Ramos (cell line): ENCODE measurements around the gene ELK4.

Experiments
- in situ Hi-C: fragments of 300-500 bp; cut with MboI; formaldehyde crosslinking; loops from one replicate; pipeline ENCODE4 v1.14.3; 2022; ENCODE audit warnings: low sequenced_read_pairs; ENCODE audit not compliant: unreplicated experiment

The ELK4 gene

DNA sequence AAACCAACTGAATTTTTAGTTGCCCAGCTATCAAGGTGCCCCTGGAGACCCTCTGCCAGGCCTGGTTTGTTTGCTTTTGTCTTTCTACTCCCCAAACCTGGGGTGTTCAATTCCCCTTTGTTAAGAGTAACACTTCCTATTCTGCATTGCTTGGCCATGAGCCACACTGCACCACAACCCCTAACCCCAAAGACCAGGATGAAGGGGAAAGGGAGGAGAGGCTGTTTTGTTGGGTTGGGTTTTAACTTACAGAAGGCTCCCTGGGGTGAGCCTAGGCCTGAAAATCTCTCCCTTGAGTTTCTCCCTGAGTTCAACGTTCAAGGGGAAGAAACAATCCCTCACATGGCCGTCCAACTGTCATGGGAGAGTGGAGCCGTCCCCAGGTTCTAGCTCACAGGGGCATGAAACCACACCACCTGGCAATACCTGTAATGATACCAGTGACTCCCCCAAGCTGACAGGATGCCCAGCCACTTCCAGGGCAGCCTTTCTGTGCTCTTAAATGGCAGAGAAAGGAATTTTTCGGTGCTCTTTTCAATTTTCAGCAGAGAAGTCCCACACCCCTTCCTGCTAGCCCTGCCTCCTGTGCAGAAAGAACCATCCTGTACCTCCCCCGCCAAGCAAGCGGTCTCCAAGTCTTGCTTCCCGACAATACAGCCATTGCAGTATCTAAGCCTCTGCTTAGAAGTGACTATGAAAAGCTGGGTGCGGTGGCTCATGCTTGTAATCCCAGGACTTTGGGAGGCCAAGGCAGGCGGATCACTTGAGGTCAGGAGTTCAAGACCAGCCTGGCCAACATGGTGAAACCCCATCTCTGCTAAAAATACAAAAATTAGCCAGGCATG is 33.6 kb upstream of the ELK4 start:
- in situ Hi-C loops: no loop called here

GRCh38 chr1:205664399-205665017 is 32.7 kb upstream of the ELK4 start:
- in situ Hi-C loops: loop anchor here (5.0 kb wide), 2 partner anchors 43 to 318 kb away; no protein-coding TSS in a partner anchor

DNA sequence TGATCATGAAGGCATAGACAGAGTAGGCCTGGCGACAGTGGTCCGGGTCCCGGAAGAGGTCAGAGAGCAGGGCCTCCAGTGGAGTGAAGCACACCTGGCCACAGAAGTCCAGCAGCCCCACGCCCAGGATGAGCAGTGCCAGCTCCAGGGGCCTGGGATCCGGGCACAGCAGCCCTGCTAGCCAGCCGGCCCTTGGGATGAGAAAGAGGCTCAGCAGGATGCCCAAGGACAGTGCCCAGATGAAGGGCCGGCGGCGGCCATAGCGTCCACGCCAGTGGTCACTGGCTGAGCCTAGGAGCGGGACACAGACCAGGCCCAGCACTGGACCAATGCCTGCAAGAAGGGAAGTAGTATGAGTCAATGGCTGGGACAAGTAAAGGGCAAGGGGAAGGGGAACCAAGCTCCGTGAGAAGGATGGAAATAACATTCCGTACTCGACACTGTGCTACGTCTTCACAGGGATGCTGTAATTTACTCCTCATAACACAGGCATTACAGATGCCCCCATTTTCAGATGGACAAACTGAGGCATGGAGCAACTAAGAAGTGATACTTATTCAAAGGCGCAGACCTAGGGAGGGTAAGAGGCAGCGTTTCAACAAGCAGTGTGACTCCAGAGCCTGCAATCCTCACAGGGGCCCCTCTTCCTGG is 31.6 kb upstream of the ELK4 start:
- in situ Hi-C loops: loop anchor here (5.0 kb wide), 2 partner anchors 44 to 319 kb away; no protein-coding TSS in a partner anchor

- in situ Hi-C loops: loop anchor here (5.0 kb wide), 2 partner anchors 45 to 320 kb away; no protein-coding TSS in a partner anchor
Observed at GRCh38 chr1:205662791-205663190, 31.0 kb upstream of the ELK4 start.

GRCh38 chr1:205662135-205662738 is 30.4 kb upstream of the ELK4 start:
- in situ Hi-C loops: loop anchor here (5.0 kb wide), 2 partner anchors 45 to 320 kb away; no protein-coding TSS in a partner anchor

GRCh38 chr1:205661429-205662134 is 29.8 kb upstream of the ELK4 start:
- in situ Hi-C loops: loop anchor here (5.0 kb wide), 2 partner anchors 46 to 321 kb away; no protein-coding TSS in a partner anchor

GRCh38 chr1:205660361-205660760 is 28.6 kb upstream of the ELK4 start:
- in situ Hi-C loops: loop anchor here (5.0 kb wide), 2 partner anchors 47 to 322 kb away; no protein-coding TSS in a partner anchor

DNA sequence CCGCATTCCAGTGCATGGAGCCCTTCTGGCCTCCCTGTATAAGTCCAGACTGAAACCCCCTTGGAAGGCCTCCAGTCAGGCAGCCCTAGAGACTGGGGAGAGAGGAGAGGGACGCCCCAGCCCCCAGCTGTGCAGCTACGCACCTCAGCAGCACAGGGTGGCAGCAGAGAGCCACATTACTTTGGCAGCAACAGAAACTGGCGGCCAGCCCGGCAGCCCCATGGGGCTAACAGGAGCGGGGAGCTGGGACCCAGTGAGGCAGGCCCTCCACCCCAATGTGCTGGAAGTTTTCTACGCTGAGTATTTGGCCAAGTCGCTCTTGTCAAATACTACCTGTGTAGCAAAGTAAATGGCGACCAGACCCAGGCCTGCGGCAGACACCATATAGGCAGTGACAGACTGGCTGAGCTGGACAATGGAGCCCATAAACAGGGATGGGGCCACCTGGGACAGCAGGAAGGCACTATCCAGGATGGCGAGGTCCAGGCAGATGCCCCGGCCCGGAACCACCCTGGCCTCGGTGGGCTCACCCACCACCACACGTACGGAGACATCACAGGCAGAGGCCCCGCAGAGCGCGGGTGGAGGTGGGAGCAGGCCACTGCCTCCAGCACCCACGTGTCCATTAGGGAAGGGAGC is 27.3 kb upstream of the ELK4 start:
- in situ Hi-C loops: loop anchor here (5.0 kb wide), 1 partner anchor 122 kb away; no protein-coding TSS in a partner anchor

DNA sequence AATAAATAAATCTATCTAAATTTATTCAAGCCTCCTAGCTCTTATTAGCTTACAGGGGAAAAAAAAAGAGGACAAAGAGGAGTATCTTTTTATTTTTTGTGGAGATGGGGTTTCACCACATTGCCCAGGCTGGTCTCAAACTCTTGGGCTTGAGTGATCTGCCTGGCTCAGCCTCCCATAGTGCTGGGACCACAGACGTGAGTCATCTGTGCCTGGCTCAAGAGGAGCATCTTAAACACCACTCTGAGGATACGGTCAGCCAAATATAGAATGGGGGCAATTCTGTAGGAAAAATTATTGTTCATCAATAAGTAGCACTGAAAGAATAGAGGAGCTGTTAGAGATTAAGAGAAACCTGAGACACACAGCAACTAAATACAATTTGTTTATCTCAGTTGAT is 24.4 kb upstream of the ELK4 start:
- in situ Hi-C loops: loop anchor here (5.0 kb wide), 1 partner anchor 119 kb away; no protein-coding TSS in a partner anchor

DNA sequence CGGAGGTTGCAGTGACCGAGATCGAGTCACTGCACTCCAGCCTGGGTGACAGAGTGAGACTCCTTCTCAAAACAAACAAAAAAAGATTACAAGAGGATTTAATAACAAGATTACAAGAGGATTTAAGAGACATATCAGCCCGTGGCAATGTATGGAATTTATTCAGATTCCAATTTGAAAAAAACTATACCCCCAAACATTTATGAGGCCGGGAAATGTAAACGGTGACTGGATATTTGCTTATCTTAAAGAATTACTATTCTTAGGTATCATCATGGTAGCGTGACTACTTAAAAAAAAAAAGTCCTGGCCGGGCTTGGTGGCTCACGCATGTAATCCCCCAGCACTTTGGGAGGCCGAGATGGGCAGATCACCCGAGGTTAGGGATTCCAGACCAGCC is 21.2 kb upstream of the ELK4 start:
- in situ Hi-C loops: no loop called here

GRCh38 chr1:205650241-205650640 is 18.4 kb upstream of the ELK4 start:
- in situ Hi-C loops: no loop called here

GRCh38 chr1:205645519-205645918 is 13.7 kb upstream of the ELK4 start:
- in situ Hi-C loops: no loop called here

DNA sequence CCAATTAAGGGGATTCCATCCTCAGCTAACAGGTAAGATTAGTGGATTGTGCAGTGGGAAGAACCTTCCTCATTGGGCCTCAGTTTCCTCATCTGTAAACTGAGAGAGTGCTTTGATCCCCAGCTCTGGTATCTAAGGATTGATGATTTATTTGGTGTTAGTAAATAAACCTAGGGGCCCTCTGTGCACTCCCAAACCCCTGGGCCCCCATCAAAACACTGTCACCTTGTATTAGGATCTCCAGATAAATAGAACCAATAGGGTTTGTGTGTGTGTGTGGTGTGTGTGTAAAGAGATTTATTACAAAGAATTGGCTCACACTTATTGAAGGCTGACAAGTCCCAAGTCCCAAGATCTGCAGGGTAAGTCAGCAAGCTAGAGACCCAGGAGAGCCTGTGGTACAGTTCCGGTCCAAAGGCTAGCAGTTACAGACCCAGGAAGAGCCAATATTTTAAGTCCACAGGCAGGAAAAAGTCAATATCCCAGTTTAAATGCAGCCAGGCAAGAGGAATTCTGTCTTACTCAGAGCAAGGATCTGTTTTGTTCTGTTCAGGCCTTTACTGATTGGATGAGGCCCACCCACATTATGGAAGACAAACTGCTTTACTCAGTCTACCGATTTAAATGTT is 11.0 kb upstream of the ELK4 start:
- in situ Hi-C loops: no loop called here

- in situ Hi-C loops: loop anchor here (5.0 kb wide), 1 partner anchor 52 kb away; no protein-coding TSS in a partner anchor
Observed at GRCh38 chr1:205639567-205639966, 7.8 kb upstream of the ELK4 start.

- in situ Hi-C loops: loop anchor here (5.0 kb wide), 1 partner anchor 51 kb away; no protein-coding TSS in a partner anchor
Observed at GRCh38 chr1:205637854-205638468, 6.2 kb upstream of the ELK4 start.

DNA sequence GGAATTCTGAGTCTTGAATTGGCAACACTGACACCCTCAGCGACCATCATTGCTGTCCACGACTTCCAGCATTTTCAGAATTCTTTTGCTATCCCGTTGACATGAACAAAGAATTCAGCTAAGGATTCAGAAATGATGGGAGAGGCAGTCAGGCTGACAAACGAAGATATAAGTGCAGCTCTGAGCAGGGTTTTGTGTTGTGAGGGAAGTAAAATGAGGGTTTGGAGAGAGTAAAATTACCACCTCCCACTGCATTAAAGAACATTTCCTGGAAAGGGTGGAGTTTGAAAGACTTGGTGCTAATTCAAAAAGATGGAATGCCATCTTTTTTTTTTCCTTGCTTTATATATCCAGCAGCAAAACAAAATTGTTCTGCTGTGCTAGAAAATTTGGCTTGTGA is 4.9 kb upstream of the ELK4 start:
- in situ Hi-C loops: loop anchor here (5.0 kb wide), 1 partner anchor 49 kb away; no protein-coding TSS in a partner anchor

DNA sequence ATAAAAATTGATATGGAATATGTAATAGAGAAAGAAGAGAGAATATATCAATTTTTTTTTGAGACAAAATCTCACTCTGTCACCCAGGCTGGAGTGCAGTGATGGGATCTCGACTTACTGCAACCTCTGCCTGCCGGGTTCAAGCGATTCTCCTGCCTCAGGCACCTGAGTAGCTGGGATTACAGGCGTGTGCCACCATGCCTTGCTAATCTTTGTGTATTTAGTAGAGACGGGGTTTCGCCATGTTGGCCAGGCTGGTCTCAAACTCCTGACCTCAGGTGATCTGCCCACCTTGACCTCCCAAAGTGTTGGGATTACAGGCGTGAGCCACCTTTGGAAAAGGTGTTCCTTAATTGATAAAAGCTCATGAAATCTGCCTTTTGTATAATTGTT is 4.3 kb upstream of the ELK4 start:
- in situ Hi-C loops: loop anchor here (5.0 kb wide), 1 partner anchor 49 kb away; no protein-coding TSS in a partner anchor

GRCh38 chr1:205633421-205633976 is 1.7 kb upstream of the ELK4 start:
- in situ Hi-C loops: no loop called here
